Loucy (cell line): ENCODE data around the gene GABRA4.

Experiments used
- H2AFZ ChIP-seq: fragments of 200-600 bp; sonication (generic); 2 replicates; pipeline ENCODE4 v1.6.0; 2016; ENCODE audit warnings: antibody characterized with exemption, mild to moderate bottlenecking, low read length, moderate library complexity
- H3F3A ChIP-seq: fragments of 200-600 bp; 2 replicates; pipeline ENCODE4 v1.6.0; 2016; ENCODE audit warnings: antibody characterized with exemption, low read depth, mild to moderate bottlenecking
- H3K27me3 ChIP-seq: fragments of 200-600 bp; sonication (generic); 2 replicates; pipeline ENCODE4 v1.6.1; 2014; ENCODE audit warnings: low read length, mild to moderate bottlenecking; ENCODE audit not compliant: insufficient read depth, poor library complexity, severe bottlenecking
- H3K36me3 ChIP-seq: fragments of 200-600 bp; sonication (generic); 2 replicates; pipeline ENCODE4 v1.6.1; 2016; ENCODE audit warnings: low read length; ENCODE audit not compliant: insufficient read depth
- H3K4me1 ChIP-seq: fragments of 200-600 bp; sonication (generic); 2 replicates; pipeline ENCODE4 v1.5.1; 2014; ENCODE audit warnings: low read length, mild to moderate bottlenecking; ENCODE audit not compliant: insufficient read depth, poor library complexity, severe bottlenecking
- H3K4me2 ChIP-seq: fragments of 200-600 bp; sonication (generic); 2 replicates; pipeline ENCODE4 v1.6.0; 2014; ENCODE audit warnings: antibody characterized with exemption, low read length, low read depth, mild to moderate bottlenecking; ENCODE audit not compliant: poor library complexity, severe bottlenecking
- H3K4me3 ChIP-seq: fragments of 200-600 bp; sonication (generic); 2 replicates; pipeline ENCODE4 v1.5.1; 2014; ENCODE audit warnings: low read length, mild to moderate bottlenecking, mixed read lengths; ENCODE audit not compliant: poor library complexity, severe bottlenecking
- H3K79me2 ChIP-seq: fragments of 200-600 bp; sonication (generic); 2 replicates; pipeline ENCODE4 v1.6.1; 2014; ENCODE audit warnings: low read length; ENCODE audit not compliant: insufficient read depth
- H3K9ac ChIP-seq: fragments of 200-600 bp; sonication (generic); 2 replicates; pipeline ENCODE4 v1.6.0; 2014; ENCODE audit warnings: mild to moderate bottlenecking, low read depth, low read length, moderate library complexity; ENCODE audit not compliant: poor library complexity, severe bottlenecking
- H3K9me2 ChIP-seq: fragments of 200-600 bp; sonication (generic); replicated peaks from 2 replicates; pipeline ENCODE4 v1.6.1; 2016; ENCODE audit warnings: low read depth, low read length, mixed read lengths
- H3K9me3 ChIP-seq: fragments of 200-600 bp; sonication (generic); 2 replicates; pipeline ENCODE4 v1.6.1; 2014; ENCODE audit warnings: mild to moderate bottlenecking, antibody characterized with exemption, low read length, low read depth; ENCODE audit not compliant: insufficient read depth
- H4K20me1 ChIP-seq: fragments of 200-600 bp; sonication (generic); 2 replicates; pipeline ENCODE4 v1.6.0; 2014; ENCODE audit warnings: antibody characterized with exemption, low read length, mild to moderate bottlenecking; ENCODE audit not compliant: insufficient read depth, poor library complexity, severe bottlenecking
- EZH2phosphoT487 ChIP-seq: fragments of 200-600 bp; IDR thresholded peaks from 2 replicates; pipeline ENCODE4 v1.6.1; 2018; ENCODE audit warnings: antibody characterized with exemption, mild to moderate bottlenecking, moderate library complexity, borderline replicate concordance
- TF ChIP-seq, protein P1 (sequence below): fragments of 200-600 bp; sonication (generic); conservative IDR thresholded peaks from 2 replicates; pipeline ENCODE4 v1.5.1; 2014; ENCODE audit warnings: mild to moderate bottlenecking, antibody characterized with exemption, low read length

The GABRA4 gene

DNA sequence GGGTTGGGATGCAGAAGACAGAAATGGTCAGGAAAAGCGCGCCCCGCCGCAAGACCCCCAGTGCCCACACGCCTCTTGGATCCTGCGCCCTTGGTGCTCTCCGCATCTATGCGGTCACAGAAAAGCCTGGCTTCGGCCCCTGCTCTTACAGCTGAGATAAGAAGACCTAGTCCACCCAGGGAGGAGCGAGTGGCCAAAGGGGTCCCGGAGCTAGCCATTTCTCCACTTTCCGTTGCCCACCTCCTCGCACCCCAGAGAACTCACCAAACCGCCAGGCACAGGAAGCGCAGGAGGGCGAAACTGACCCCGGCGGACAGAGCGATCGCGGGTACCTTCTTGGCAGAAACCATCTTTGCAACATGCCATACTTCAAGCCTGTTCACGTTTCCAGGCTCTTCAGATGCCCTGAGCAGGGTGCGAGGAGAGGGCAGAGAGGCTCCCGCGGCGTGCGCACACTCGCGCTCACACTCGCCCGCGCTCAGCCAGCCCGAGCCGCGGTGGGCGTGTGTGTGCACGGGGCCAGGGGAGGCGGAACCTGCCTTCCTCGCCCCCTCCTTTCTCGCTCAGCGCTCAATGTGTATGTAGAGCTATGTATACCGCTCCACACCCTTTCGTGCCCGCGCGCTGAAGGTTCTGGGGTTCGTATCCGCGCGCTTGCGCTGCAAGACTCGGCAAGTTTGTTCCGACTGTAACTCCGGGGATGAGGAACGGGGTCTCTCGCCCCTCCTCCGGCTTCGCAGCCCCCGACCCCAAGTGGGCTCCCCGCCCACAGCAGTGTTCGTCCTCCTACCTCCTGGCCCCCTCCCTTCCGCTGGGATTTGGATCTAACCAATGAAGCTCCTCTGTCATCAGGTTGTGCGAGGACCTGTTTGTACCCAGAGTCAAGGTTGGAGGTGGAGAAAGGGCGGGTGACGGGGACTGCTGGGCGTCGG lies at the start of gene GABRA4:
GABRA4 (minus strand) TSS at position 507 of the 932 bp plus-strand sequence; CDS start at position 350, 157 bp downstream.
- no peaks in the 10 kb centered on the region for H4K20me1 ChIP-seq
- no peaks in the 10 kb centered on the region for H3K9me2 ChIP-seq
- no peaks in the 10 kb centered on the region for H3K27me3 ChIP-seq
- H2AFZ ChIP-seq, result no peak within 1 kb of the TSS
- no peaks in the 10 kb centered on the region for H3K9me3 ChIP-seq
- no peak within 1 kb of the TSS for H3K4me2 ChIP-seq
- H3K36me3 ChIP-seq, result no peaks in the 10 kb centered on the region
- H3F3A ChIP-seq, result no peaks in the 10 kb centered on the region
- no peak within 1 kb of the TSS for H3K9ac ChIP-seq
- H3K4me3 ChIP-seq, result no peak within 1 kb of the TSS
- H3K79me2 ChIP-seq, result no peaks in the 10 kb centered on the region
- no peak for TF ChIP-seq EZH2phosphoT487
- TF ChIP-seq, protein P1, sequence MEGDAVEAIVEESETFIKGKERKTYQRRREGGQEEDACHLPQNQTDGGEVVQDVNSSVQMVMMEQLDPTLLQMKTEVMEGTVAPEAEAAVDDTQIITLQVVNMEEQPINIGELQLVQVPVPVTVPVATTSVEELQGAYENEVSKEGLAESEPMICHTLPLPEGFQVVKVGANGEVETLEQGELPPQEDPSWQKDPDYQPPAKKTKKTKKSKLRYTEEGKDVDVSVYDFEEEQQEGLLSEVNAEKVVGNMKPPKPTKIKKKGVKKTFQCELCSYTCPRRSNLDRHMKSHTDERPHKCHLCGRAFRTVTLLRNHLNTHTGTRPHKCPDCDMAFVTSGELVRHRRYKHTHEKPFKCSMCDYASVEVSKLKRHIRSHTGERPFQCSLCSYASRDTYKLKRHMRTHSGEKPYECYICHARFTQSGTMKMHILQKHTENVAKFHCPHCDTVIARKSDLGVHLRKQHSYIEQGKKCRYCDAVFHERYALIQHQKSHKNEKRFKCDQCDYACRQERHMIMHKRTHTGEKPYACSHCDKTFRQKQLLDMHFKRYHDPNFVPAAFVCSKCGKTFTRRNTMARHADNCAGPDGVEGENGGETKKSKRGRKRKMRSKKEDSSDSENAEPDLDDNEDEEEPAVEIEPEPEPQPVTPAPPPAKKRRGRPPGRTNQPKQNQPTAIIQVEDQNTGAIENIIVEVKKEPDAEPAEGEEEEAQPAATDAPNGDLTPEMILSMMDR, result no peak
- no peaks in the 10 kb centered on the region for H3K4me1 ChIP-seq

DNA sequence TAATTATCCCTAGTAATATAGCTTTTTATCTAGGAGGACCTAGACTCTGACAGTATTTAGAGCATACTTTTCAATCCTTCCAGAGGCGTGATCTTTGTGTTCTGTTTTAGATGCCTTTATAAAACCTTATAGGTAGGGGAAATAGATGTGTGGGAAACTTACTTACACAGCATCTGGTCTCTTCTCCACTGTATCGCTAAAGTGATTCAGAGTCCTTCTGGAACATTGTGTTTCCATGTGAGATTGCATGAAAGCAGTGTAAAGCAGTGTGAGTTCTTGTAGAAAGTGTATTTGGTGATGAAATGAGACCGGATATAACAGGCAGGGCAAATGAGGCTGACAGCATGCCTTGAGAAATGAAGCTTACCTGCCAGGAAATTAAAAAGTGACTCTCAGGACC lies 47.4 kb upstream of the GABRA4 start:
- TF ChIP-seq, protein P1, result no peak
- no peak for TF ChIP-seq EZH2phosphoT487
- no peaks in the 10 kb centered on the region for H3K4me1 ChIP-seq

DNA sequence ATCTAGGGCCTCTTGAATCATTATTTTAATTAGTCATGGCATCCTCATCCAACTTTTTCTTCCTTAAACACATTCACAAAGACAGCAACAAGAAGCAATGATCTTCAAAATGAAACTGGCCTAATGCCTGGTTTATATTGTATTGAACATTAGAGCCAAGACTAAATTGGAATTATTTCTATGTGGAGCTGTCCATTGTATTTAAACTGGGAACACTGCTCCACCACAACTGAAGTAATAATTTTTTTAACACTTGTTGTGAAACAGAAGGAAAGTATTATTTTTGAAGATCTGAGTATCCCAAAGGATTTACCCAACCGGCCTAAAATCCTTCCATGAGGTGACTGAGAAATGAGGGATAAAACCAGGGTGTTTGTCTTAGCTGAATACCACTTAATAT lies 44.9 kb upstream of the GABRA4 start:
- no peaks in the 10 kb centered on the region for H3F3A ChIP-seq
- H3K9me2 ChIP-seq, result no peaks in the 10 kb centered on the region
- no peaks in the 10 kb centered on the region for H3K27me3 ChIP-seq
- H3K36me3 ChIP-seq, result no peaks in the 10 kb centered on the region
- no peaks in the 10 kb centered on the region for H3K9me3 ChIP-seq
- H3K79me2 ChIP-seq, result no peaks in the 10 kb centered on the region
- H2AFZ ChIP-seq, result no peak overlapping the region
- H3K9ac ChIP-seq, result no peak overlapping the region
- no peak overlapping the region for H3K4me3 ChIP-seq
- TF ChIP-seq, protein P1, result no peak
- no peak for TF ChIP-seq EZH2phosphoT487
- no peak overlapping the region for H3K4me2 ChIP-seq
- no peaks in the 10 kb centered on the region for H3K4me1 ChIP-seq
- H4K20me1 ChIP-seq, result no peaks in the 10 kb centered on the region

More for the DNA sequence above, 47.4 kb upstream of the GABRA4 start:
- Histone ChIP-seq H3K4me3 (no peak overlapping the region), H3K36me3 (no peaks in the 10 kb centered on the region), H4K20me1 (no peaks in the 10 kb centered on the region), H3K4me2 (no peak overlapping the region), H3K9ac (no peak overlapping the region), H3F3A (no peaks in the 10 kb centered on the region), H3K27me3 (no peaks in the 10 kb centered on the region), H2AFZ (no peak overlapping the region), H3K79me2 (no peaks in the 10 kb centered on the region), H3K9me3 (no peaks in the 10 kb centered on the region), H3K9me2 (no peaks in the 10 kb centered on the region)
